Astrocyte (in vitro differentiated cells and primary cell): ENCODE results near the gene TEDC1. TPM values are rescaled to one million over a fixed set of nuclear protein-coding genes. Genes with fewer than 3 reads are reported as not detected.

Source experiments
- DNase-seq: peaks from one replicate; pipeline ENCODE4 v3.0.0-alpha.2; 2010; ENCODE audit warnings: low read depth
- FAIRE-seq: peaks from 2 replicates; lab custom pipeline; 2011; peaks lifted over from hg19 to GRCh38; lab: Jason Lieb, UNC
- H2AFZ ChIP-seq: 2 replicates; pipeline ENCODE4 v1.6.0; 2012; ENCODE audit warnings: low read depth, low read length, inconsistent platforms
- H3K27ac ChIP-seq: 2 replicates; pipeline ENCODE4 v1.5.1; 2011; ENCODE audit warnings: low read depth, low read length, inconsistent platforms
- H3K27me3 ChIP-seq: 2 replicates; pipeline ENCODE4 v1.6.0; 2011; ENCODE audit warnings: low read length, inconsistent platforms; ENCODE audit not compliant: insufficient read depth
- H3K36me3 ChIP-seq: 2 replicates; pipeline ENCODE4 v1.5.1; 2011; ENCODE audit warnings: low read length, inconsistent platforms; ENCODE audit not compliant: insufficient read depth
- H3K4me1 ChIP-seq: 2 replicates; pipeline ENCODE4 v1.5.1; 2011; ENCODE audit warnings: low read length, inconsistent platforms; ENCODE audit not compliant: insufficient read depth
- H3K4me2 ChIP-seq: 2 replicates; pipeline ENCODE4 v1.6.0; 2012; ENCODE audit warnings: low read length, inconsistent platforms
- H3K4me3 ChIP-seq: 2 replicates; pipeline ENCODE4 v1.5.1; 2011; ENCODE audit warnings: low read depth, mild to moderate bottlenecking, low read length, inconsistent platforms; ENCODE audit not compliant: insufficient read depth
- H3K79me2 ChIP-seq: 2 replicates; pipeline ENCODE4 v1.6.0; 2012; ENCODE audit warnings: mild to moderate bottlenecking, low read length, inconsistent platforms; ENCODE audit not compliant: insufficient read depth
- H3K9ac ChIP-seq: 2 replicates; pipeline ENCODE4 v1.6.0; 2012; ENCODE audit warnings: mild to moderate bottlenecking, low read length, inconsistent platforms
- H3K9me3 ChIP-seq: 2 replicates; pipeline ENCODE4 v1.5.1; 2012; ENCODE audit warnings: low read depth, mild to moderate bottlenecking, low read length, inconsistent platforms; ENCODE audit not compliant: insufficient read depth
- H4K20me1 ChIP-seq: 2 replicates; pipeline ENCODE4 v1.6.0; 2012; ENCODE audit warnings: low read length, inconsistent platforms; ENCODE audit not compliant: insufficient read depth
- H3K27ac Mint-ChIP-seq: one replicate; pipeline ENCODE4 v1.8.0; 2021; ENCODE audit warnings: mild to moderate bottlenecking, mixed read lengths; ENCODE audit not compliant: unreplicated experiment
- H3K27me3 Mint-ChIP-seq: one replicate; pipeline ENCODE4 v1.8.0; 2021; ENCODE audit warnings: low read depth, mixed read lengths; ENCODE audit not compliant: unreplicated experiment
- H3K36me3 Mint-ChIP-seq: one replicate; pipeline ENCODE4 v1.8.0; 2021; ENCODE audit warnings: low read depth, mixed read lengths; ENCODE audit not compliant: unreplicated experiment
- H3K4me1 Mint-ChIP-seq: one replicate; pipeline ENCODE4 v1.8.0; 2021; ENCODE audit warnings: low read depth, mixed read lengths; ENCODE audit not compliant: unreplicated experiment
- H3K4me3 Mint-ChIP-seq: one replicate; pipeline ENCODE4 v1.8.0; 2021; ENCODE audit warnings: mild to moderate bottlenecking, moderate library complexity, mixed read lengths; ENCODE audit not compliant: unreplicated experiment
- H3K9me3 Mint-ChIP-seq: one replicate; pipeline ENCODE4 v1.8.0; 2021; ENCODE audit warnings: mild to moderate bottlenecking, mixed read lengths; ENCODE audit not compliant: unreplicated experiment
- CTCF ChIP-seq: IDR thresholded peaks from 2 replicates; pipeline ENCODE4 v1.5.1; 2011; ENCODE audit warnings: low read depth, mild to moderate bottlenecking, inconsistent platforms, low read length, moderate library complexity; ENCODE audit not compliant: insufficient read depth
- EZH2 ChIP-seq: IDR thresholded peaks from 2 replicates; pipeline ENCODE4 v1.6.1; 2012; ENCODE audit warnings: mild to moderate bottlenecking, low read length, inconsistent platforms; ENCODE audit not compliant: insufficient read depth
- total RNA-seq: library from RNA; stranded (reverse); gene quantifications from 2 replicates; pipeline ENCODE4 v1.2.1, GENCODE V29; 2021

The TEDC1 gene
- total RNA-seq, 1 donor from 2014 or later: 5.5 TPM

DNA sequence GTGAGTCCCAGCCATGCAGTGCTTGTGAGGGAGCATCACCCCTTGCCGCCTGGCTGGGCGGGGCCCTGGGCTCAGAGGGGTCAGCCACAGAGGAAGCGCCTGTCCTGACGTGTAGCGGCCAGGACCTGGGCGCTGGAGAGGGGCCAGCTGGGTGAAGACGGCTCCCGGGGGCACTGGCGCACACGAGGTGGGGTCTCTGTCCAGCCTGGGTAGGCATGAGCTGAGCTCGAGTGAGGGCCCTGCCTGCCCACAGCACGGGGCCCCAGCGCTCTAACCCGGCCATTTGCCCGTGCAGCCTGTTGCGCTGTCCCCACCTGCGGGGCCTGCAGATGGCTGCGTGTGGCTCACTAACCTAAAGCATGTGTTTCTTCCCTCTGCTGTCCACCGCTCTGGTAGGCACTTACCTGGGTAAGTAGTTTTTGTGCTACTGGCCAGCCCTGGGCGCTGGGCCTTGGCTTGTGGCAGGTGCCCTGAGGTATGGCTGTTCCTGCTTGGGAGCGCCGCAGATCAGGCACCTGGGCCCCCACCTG is 23.0 kb upstream of the TEDC1 start:
- no peak for DNase-seq
- H3K36me3 ChIP-seq: peaks cover 2% of the 10 kb centered on the region
- no peaks in the 10 kb centered on the region for H3K9me3 ChIP-seq
- no peak overlapping the region for H3K4me3 Mint-ChIP-seq
- no peak overlapping the region for H3K4me3 ChIP-seq
- no peaks in the 10 kb centered on the region for H3K27me3 Mint-ChIP-seq
- H3K4me2 ChIP-seq: no peak overlapping the region
- no peaks in the 10 kb centered on the region for H3K79me2 ChIP-seq
- TF ChIP-seq CTCF (no peak), EZH2 (no peak)
- H3K27ac Mint-ChIP-seq: no peak overlapping the region
- H3K27me3 ChIP-seq: no peaks in the 10 kb centered on the region
- no peak overlapping the region for H3K9ac ChIP-seq
- H4K20me1 ChIP-seq: peaks cover 41% of the 10 kb centered on the region
- peaks cover under 1% of the 10 kb centered on the region for H3K36me3 Mint-ChIP-seq
- no peak overlapping the region for H3K27ac ChIP-seq
- H3K9me3 Mint-ChIP-seq: no peaks in the 10 kb centered on the region
- H2AFZ ChIP-seq: no peak overlapping the region
- FAIRE-seq: no peak
- H3K4me1 ChIP-seq: peaks cover 11% of the 10 kb centered on the region
- peaks cover 5% of the 10 kb centered on the region for H3K4me1 Mint-ChIP-seq

GRCh38 chr14:105468621-105469241 is 22.3 kb upstream of the TEDC1 start:
- DNase-seq (no peak), FAIRE-seq (no peak)
- no peak overlapping the region for H2AFZ ChIP-seq
- Mint-ChIP-seq H3K36me3 (no peaks in the 10 kb centered on the region), H3K27me3 (no peaks in the 10 kb centered on the region), H3K9me3 (no peaks in the 10 kb centered on the region), H3K4me1 (peaks cover 4% of the 10 kb centered on the region), H3K27ac (no peak overlapping the region), H3K4me3 (no peak overlapping the region)
- H3K9me3 ChIP-seq: no peaks in the 10 kb centered on the region
- H3K36me3 ChIP-seq: peaks cover 2% of the 10 kb centered on the region
- H3K27me3 ChIP-seq: no peaks in the 10 kb centered on the region
- H3K4me3 ChIP-seq: no peak overlapping the region
- H3K4me2 ChIP-seq: no peak overlapping the region
- peaks cover 46% of the 10 kb centered on the region for H4K20me1 ChIP-seq
- TF ChIP-seq EZH2 (no peak), CTCF (no peak)
- no peak overlapping the region for H3K9ac ChIP-seq
- H3K27ac ChIP-seq: no peak overlapping the region
- peaks cover 16% of the 10 kb centered on the region for H3K4me1 ChIP-seq
- no peaks in the 10 kb centered on the region for H3K79me2 ChIP-seq
